ENCODE data around the gene RALBP1.

GRCh38 chr18:9537677-9538076 lies 62.4 kb downstream of the RALBP1 start:
- TF ChIP-seq, protein P1, sequence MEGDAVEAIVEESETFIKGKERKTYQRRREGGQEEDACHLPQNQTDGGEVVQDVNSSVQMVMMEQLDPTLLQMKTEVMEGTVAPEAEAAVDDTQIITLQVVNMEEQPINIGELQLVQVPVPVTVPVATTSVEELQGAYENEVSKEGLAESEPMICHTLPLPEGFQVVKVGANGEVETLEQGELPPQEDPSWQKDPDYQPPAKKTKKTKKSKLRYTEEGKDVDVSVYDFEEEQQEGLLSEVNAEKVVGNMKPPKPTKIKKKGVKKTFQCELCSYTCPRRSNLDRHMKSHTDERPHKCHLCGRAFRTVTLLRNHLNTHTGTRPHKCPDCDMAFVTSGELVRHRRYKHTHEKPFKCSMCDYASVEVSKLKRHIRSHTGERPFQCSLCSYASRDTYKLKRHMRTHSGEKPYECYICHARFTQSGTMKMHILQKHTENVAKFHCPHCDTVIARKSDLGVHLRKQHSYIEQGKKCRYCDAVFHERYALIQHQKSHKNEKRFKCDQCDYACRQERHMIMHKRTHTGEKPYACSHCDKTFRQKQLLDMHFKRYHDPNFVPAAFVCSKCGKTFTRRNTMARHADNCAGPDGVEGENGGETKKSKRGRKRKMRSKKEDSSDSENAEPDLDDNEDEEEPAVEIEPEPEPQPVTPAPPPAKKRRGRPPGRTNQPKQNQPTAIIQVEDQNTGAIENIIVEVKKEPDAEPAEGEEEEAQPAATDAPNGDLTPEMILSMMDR (IDR thresholded peaks at IDR 0.05; ENCODE audit: poor library complexity, severe bottlenecking): no peak
- TF ChIP-seq EZH2 (IDR thresholded peaks at IDR 0.05; ENCODE audit: borderline replicate concordance, insufficient read depth, low read length, poor library complexity, severe bottlenecking): no peak
- no peak for TF ChIP-seq SMC3 (conservative IDR thresholded peaks at IDR 0.05; ENCODE audit: poor library complexity)
- no peak for TF ChIP-seq TAF1 (IDR thresholded peaks at IDR 0.05; ENCODE audit: low read depth)
- no peak for TF ChIP-seq EP300 (conservative IDR thresholded peaks at IDR 0.05; ENCODE audit: poor library complexity, severe bottlenecking)
- TF ChIP-seq MXI1 (conservative IDR thresholded peaks at IDR 0.05; ENCODE audit: poor library complexity, severe bottlenecking): no peak
- TF ChIP-seq REST (IDR thresholded peaks at IDR 0.05; ENCODE audit: borderline replicate concordance): no peak
- no peak for TF ChIP-seq POLR2AphosphoS5 (IDR thresholded peaks at IDR 0.05)
